KOPT-K1 (cell line): ENCODE data around the gene GRM4.
"Not testable (repeated sequence)": the region's sequence is repeated elsewhere in the genome, so short reads cannot be mapped to it uniquely, and the experiment has no call there.

Source experiments
- H3K27ac ChIP-seq: fragments of 200-600 bp; sonication (generic); 2 replicates; pipeline ENCODE4 v1.5.1; 2016; ENCODE audit warnings: antibody characterized with exemption, mild to moderate bottlenecking, low read depth, low read length; ENCODE audit not compliant: poor library complexity, severe bottlenecking
- H3K36me3 ChIP-seq: fragments of 200-600 bp; sonication (generic); 2 replicates; pipeline ENCODE4 v1.5.1; 2017; ENCODE audit warnings: antibody characterized with exemption, mild to moderate bottlenecking, low read length, moderate library complexity; ENCODE audit not compliant: insufficient read depth
- H3K9me3 ChIP-seq: fragments of 200-600 bp; sonication (generic); 2 replicates; pipeline ENCODE4 v1.5.1; 2017; ENCODE audit warnings: antibody characterized with exemption, low read length, mild to moderate bottlenecking; ENCODE audit not compliant: insufficient read depth, poor library complexity, severe bottlenecking

GRM4 gene

DNA sequence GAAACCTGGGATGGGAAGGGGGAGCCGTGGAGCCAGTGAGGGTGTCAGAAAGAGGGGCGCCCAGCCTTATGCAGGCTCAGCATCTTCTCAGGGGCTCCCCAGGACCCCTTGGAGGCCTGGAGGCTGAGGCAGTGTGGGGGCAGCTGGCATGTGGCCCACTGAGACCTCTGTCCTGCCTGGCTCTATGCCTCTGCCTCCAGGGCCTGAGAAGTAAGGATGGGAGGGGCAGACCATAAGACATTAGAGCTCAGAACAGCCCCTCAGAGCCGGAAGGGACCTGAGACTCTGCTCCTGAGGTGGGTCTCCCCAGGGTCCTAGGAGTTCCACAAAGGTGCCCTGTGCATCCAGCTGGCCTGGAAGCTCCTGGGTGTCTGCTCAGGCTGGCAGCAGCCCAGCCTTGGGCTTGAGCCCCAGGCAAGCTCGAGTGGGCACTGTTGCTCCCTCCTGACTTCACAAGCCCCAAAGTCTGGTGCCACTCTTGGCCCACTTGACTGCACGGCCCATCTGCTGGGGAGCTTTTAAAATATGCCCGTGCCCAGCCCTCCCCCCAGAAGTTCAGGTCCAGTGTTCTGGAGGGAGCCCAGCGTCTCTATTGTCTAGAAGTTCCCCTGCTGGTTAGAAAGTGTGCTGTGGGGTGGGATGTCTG is 126.8 kb downstream of the GRM4 start:
- Histone ChIP-seq H3K9me3 (no peaks in the 10 kb centered on the region), H3K27ac (no peak overlapping the region), H3K36me3 (no peaks in the 10 kb centered on the region)

DNA sequence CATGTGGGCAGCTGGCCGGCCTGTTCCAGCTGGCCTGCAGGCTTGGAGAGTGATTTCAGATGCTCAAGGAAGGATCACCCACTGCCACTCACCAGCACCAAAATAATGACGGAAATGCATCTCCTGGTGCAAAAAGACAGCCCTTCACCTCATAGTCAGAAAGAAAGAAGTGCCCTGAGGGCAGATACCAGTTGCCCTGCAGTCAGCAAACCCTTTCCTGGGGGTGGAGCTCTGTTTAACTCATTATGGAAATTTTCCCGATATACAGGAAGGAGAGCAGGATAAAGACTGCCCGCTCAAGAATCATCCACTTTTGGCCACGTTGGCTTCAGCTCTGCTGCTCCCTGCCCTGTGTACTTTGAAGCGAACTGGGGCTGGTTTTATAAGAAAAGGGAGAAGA is 127.9 kb downstream of the GRM4 start:
- Histone ChIP-seq H3K9me3 (no peaks in the 10 kb centered on the region), H3K36me3 (no peaks in the 10 kb centered on the region), H3K27ac (no peak overlapping the region)

DNA sequence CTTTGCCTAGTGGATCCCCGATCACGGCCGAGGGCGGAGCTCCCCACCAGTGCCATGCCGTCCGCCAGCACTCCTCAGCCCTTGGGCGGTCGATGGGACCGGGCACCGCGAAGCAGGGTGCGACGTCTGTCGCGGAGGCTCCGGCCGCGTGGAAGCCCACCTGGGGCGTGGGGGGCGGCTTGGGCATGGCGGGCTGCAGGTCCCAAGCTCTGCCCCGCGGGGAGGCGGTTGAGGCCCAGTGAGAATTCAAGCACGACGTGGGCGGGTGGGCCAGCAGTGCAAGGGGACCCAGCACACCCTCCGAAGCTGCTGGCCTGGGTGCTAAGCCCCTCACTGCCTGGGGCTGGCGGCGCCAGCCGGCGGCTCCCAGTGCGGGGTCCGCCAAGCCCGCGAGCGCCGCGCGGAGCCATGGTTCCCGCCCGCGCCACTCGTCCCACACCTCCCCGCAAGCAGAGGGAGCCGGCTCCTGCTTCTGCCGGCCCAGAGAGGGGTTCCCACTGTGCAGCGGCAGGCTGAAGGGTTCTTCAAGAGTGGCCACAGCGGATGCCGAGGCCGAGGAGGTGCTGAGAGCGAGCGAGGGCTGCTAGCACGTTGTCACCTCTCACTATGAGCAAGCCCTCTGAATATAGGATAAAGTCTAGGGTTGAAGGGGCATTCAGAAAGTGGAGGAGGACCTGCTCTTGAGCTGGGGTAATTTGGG is 128.6 kb downstream of the GRM4 start:
- no peak overlapping the region for H3K27ac ChIP-seq
- no peaks in the 10 kb centered on the region for H3K36me3 ChIP-seq
- H3K9me3 ChIP-seq = no peaks in the 10 kb centered on the region

DNA sequence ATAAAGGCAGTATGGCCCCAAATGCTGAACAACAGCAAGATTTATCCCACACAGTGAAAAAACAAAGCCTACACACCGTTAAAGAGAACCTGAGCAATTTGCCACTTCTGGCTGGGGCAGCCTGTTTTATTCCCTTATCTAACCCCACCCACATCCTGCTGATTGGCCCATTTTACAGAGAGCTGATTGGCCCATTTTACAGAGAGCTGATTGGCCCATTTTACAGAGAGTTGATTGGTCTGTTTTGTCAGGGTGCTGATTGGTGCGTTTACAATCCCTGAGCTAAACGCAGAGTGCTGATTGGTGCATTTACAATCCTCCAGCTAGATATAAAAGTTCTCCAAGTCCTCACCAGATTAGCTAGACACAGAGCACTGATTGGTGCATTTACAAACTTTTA is 129.3 kb downstream of the GRM4 start:
- H3K36me3 ChIP-seq, H3K9me3 ChIP-seq, H3K27ac ChIP-seq: not testable (repeated sequence)

DNA sequence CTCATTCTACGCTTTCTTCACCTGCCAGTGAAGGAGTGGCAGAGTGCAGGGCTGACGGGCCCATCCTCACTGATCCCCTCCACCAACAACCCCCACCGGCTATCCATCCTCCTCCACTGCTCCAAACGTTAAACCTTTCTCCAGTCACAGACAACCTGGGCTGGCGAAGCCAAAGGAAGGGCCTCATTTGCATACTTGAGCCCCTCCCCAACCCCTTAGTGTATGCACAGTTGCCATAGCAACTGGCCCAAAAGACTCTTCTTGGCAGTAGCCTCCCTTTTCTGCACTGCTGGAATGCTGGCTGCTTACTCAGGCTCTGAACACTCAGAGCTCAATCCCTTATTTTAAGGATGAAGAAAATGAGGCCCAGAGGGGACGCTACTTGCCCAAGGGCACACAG is 130.3 kb downstream of the GRM4 start:
- Histone ChIP-seq H3K9me3 (no peaks in the 10 kb centered on the region), H3K36me3 (no peaks in the 10 kb centered on the region), H3K27ac (no peak overlapping the region)

DNA sequence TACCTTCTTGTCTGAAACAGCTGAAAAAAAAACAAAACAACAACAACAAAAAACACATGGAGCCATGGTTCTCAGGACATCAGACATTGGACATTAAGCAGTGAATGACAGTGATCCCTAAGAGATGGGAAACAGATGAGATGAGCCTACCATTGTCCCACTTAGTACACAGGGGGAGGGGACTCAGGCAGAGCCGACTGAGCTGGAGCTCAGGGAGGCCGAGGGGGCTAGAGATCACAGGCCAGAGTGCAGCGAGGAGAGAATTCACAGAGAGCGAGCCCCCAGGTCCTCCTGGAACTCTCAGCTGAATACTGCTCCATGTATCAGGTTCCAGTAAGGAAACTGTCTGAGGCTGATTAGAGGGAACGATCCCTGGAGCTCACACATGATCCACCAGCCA is 134.6 kb downstream of the GRM4 start:
- no peaks in the 10 kb centered on the region for H3K36me3 ChIP-seq
- peaks cover 13% of the 10 kb centered on the region for H3K9me3 ChIP-seq
- H3K27ac ChIP-seq = no peak overlapping the region

DNA sequence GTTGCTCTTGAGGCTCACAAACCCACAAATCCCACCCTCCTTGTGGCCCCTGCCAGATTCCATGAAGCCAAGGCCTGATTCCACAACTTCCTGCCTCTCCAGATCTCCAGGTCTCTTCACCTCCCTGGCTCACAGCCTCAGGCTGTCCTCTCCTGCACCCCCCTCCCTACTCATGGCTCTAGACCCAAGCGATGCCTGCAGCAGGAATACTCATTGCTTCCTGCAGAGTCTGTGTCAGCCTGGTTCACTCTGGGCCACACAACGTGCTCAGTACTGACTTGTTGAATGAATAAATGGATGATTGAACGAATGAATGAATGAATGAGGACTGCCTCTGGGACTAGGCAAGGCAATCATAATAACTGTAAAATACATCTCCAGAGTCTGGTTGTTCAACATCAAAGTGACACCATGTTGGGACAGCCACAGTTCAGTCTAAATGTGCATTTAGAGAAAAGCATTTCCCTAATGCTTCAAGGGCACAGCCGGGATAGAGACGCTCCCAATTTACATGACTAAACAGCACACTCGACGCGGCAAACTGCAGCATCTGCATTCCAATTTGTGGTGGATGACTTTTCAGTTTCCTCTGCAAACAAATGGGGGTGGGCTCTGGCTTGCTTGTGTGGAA is 139.9 kb downstream of the GRM4 start:
- H3K36me3 ChIP-seq = no peaks in the 10 kb centered on the region
- peaks cover 17% of the 10 kb centered on the region for H3K9me3 ChIP-seq
- no peak overlapping the region for H3K27ac ChIP-seq

DNA sequence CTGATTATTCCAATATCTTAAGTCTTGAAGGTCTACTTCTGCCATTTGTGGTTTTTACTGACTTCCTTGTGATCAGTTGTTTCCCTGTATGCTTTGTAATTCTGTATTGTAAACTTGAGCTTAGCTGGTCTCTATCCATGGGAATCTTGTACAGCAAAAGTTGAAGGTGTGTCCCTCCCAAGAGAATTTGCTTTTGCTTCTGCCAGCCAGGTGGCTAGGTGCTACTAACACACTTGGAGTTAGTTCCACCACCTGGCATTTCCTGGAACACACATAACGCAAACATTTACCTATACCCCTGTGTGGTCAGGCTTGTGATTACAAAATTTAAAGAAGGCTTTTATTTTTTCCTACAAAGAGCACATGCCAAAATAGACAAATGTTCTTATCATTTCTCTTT is 141.2 kb downstream of the GRM4 start:
- H3K9me3 ChIP-seq = peaks cover 17% of the 10 kb centered on the region

DNA sequence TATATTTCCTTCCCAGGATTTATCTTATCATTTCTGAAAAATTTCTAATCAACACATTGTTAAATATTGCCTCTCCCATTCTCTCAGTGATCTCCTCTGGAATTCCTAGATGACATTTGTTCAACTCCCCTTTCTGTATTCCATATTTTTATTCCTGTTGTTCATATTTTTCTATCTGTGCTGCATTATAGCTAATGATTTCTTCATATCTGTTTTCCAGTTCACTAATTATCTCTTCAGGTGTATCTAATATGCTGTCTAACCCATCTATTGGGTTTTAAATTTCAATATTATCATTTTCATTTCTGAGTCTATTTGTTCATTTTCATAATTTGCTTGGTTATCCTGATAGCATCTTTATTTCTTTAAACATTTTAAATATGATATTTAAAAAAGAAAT is 141.9 kb downstream of the GRM4 start:
- no peaks in the 10 kb centered on the region for H3K36me3 ChIP-seq
- no peak overlapping the region for H3K27ac ChIP-seq
- peaks cover 16% of the 10 kb centered on the region for H3K9me3 ChIP-seq

More for the DNA sequence above, 141.2 kb downstream of the GRM4 start:
- H3K27ac ChIP-seq = no peak overlapping the region
- H3K36me3 ChIP-seq = no peaks in the 10 kb centered on the region

DNA sequence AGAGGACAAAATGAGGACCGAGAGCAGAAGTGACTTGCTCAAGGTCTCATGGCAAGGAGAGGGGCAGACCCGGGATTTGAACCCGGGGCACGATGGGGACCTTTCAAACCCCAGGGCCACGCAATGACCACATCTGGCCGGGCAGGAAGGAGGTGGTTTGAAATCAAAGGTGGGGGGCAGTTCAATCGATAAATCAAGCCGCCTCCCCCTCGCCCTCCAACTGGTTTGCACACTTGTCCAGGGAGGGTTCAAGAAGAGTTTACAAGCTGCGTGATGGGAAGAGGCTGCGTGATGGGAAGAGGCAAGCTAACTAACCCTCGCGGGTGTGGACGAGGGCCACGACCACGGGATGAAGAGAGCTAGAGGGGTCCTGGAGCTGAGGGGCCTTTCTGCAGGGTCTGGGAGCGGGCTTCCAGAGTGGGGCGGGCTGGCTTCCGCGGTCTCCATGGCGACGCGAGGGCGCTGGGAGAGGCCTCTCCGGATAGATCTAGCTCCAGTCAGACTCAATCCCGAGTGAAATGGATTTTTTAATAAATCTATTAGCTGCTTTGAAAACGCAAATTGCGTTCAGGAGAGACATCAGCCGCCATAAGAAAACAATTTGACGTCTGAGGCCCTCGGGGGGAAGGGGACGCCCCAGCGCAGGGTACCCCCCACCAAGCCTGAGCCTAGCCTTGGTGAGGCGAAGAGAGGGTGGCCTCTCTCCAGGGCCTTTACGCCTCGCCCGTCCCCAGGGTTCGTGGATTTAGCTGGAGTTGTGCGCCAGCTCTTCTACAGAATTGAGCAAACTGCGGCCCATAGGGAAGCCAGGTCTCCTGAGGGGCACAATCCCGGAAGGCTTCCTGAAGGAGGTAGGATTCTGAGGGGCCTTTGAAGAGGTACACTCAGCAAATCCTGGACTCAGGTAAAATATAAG is 143.9 kb downstream of the GRM4 start:
- Histone ChIP-seq H3K27ac (no peak overlapping the region), H3K9me3 (peaks cover 9% of the 10 kb centered on the region), H3K36me3 (no peaks in the 10 kb centered on the region)

DNA sequence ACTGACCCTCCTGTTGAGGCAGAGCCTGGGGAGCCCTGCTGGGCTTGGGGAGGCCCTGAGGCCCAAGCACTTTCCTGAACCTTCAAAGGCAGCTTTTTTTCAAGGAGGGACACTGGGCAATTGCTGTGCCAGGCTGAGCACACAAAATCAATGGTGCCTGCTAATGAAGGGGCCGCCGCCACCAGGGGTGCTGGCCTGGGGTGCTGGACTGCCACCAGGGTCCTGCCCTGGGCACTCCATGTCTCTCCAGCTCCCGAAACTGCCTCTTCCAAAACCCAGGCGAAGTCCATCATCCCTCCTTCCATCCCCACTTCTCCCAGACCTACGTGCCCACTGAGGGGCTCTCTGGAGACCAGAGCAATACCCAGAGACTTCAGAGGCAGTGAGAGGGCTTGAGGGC is 145.6 kb downstream of the GRM4 start:
- H3K27ac ChIP-seq = no peak overlapping the region
- no peaks in the 10 kb centered on the region for H3K36me3 ChIP-seq
- H3K9me3 ChIP-seq = peaks cover 9% of the 10 kb centered on the region

DNA sequence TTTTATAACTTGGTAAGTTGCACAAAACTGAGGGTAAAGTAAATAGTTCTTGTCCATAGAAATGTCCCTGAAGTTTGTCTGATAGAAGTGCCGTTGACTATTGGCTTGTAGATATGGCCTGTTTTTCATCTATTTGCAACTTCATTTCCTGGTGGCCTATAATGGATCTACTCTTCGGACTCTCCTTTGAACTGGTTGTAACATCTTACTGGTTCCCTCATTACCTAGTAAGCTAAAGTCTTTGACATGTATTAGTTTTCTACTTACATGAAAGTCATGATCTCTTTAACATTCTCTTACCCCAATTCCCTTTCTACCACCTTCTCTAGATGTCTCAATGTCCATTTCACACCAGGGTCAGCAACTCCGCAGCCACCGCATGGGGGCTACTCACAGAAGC is 146.3 kb downstream of the GRM4 start:
- H3K27ac ChIP-seq = no peak overlapping the region
- H3K36me3 ChIP-seq = no peaks in the 10 kb centered on the region
- peaks cover 9% of the 10 kb centered on the region for H3K9me3 ChIP-seq

DNA sequence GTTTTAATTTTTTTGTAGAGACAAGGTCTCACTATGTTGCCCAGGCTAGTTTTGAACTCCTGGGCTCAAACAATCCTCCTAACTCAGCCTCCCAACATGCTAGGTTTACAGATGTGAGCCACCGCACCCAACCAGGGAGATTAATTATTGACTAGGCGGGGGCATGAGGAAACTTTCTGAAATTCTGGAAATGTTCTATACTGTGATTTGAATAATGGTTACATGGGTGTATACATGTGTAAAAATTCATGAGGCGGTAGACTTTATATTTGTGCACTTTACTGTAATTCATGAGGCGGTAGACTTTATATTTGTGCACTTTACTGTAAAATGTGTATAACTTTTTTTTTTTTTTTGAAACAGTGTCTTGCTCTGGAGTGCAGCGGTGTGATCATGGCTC is 147.2 kb downstream of the GRM4 start:
- no peaks in the 10 kb centered on the region for H3K36me3 ChIP-seq
- H3K9me3 ChIP-seq = peaks cover 6% of the 10 kb centered on the region
- no peak overlapping the region for H3K27ac ChIP-seq

DNA sequence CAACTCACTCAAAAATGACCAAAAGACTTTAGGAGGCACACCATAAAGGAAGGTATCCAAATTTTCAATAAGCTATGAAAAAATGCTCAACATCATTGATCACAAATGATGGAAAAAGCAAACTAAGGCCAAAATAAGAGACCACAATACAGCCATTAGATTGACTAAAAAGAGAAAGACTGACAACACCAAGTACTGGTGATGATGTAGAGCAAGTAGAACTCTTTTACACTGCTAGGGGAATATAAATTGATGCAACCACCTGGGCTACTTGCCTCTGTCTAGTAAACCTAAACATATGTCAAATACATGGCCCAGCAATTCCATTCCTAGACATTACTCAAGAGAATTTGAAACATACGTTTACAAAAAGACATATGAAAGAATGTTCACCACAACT is 148.6 kb downstream of the GRM4 start:
- H3K36me3 ChIP-seq = no peaks in the 10 kb centered on the region
- no peak overlapping the region for H3K27ac ChIP-seq
- H3K9me3 ChIP-seq = peaks cover 5% of the 10 kb centered on the region

DNA sequence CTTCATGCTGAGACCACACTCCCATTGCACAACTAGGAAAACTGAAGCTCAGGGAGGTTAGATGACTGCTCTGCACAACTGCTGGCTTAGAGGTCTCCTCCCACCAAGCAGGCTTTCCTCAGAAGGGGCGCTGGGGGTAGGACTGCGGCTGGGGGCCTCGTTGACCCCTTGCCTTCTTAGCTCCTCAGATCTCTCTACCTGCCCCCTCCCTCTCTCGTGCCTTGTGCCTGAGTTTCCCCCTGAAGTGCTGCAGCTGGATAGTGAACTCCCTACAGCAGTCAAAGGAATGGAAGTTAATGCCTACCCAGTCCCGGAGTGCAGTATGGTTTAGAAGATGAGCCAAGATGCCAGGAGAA is 149.8 kb downstream of the GRM4 start:
- Histone ChIP-seq H3K36me3 (no peaks in the 10 kb centered on the region), H3K9me3 (peaks cover 5% of the 10 kb centered on the region), H3K27ac (no peak overlapping the region)
